Astrocyte (in vitro differentiated cells and primary cell): ENCODE results near the gene ABHD17A. TPM values are rescaled to one million over a fixed set of nuclear protein-coding genes. Genes with fewer than 3 reads are reported as not detected.

ENCODE experiments used
- DNase-seq: peaks from one replicate; pipeline ENCODE4 v3.0.0-alpha.2; 2010; ENCODE audit warnings: low read depth
- FAIRE-seq: peaks from 2 replicates; lab custom pipeline; 2011; peaks lifted over from hg19 to GRCh38; lab: Jason Lieb, UNC
- H2AFZ ChIP-seq: 2 replicates; pipeline ENCODE4 v1.6.0; 2012; ENCODE audit warnings: low read depth, low read length, inconsistent platforms
- H3K27ac ChIP-seq: 2 replicates; pipeline ENCODE4 v1.5.1; 2011; ENCODE audit warnings: low read depth, low read length, inconsistent platforms
- H3K27me3 ChIP-seq: 2 replicates; pipeline ENCODE4 v1.6.0; 2011; ENCODE audit warnings: low read length, inconsistent platforms; ENCODE audit not compliant: insufficient read depth
- H3K36me3 ChIP-seq: 2 replicates; pipeline ENCODE4 v1.5.1; 2011; ENCODE audit warnings: low read length, inconsistent platforms; ENCODE audit not compliant: insufficient read depth
- H3K4me1 ChIP-seq: 2 replicates; pipeline ENCODE4 v1.5.1; 2011; ENCODE audit warnings: low read length, inconsistent platforms; ENCODE audit not compliant: insufficient read depth
- H3K4me2 ChIP-seq: 2 replicates; pipeline ENCODE4 v1.6.0; 2012; ENCODE audit warnings: low read length, inconsistent platforms
- H3K4me3 ChIP-seq: 2 replicates; pipeline ENCODE4 v1.5.1; 2011; ENCODE audit warnings: low read depth, mild to moderate bottlenecking, low read length, inconsistent platforms; ENCODE audit not compliant: insufficient read depth
- H3K79me2 ChIP-seq: 2 replicates; pipeline ENCODE4 v1.6.0; 2012; ENCODE audit warnings: mild to moderate bottlenecking, low read length, inconsistent platforms; ENCODE audit not compliant: insufficient read depth
- H3K9ac ChIP-seq: 2 replicates; pipeline ENCODE4 v1.6.0; 2012; ENCODE audit warnings: mild to moderate bottlenecking, low read length, inconsistent platforms
- H3K9me3 ChIP-seq: 2 replicates; pipeline ENCODE4 v1.5.1; 2012; ENCODE audit warnings: low read depth, mild to moderate bottlenecking, low read length, inconsistent platforms; ENCODE audit not compliant: insufficient read depth
- H4K20me1 ChIP-seq: 2 replicates; pipeline ENCODE4 v1.6.0; 2012; ENCODE audit warnings: low read length, inconsistent platforms; ENCODE audit not compliant: insufficient read depth
- H3K27ac Mint-ChIP-seq: one replicate; pipeline ENCODE4 v1.8.0; 2021; ENCODE audit warnings: mild to moderate bottlenecking, mixed read lengths; ENCODE audit not compliant: unreplicated experiment
- H3K27me3 Mint-ChIP-seq: one replicate; pipeline ENCODE4 v1.8.0; 2021; ENCODE audit warnings: low read depth, mixed read lengths; ENCODE audit not compliant: unreplicated experiment
- H3K36me3 Mint-ChIP-seq: one replicate; pipeline ENCODE4 v1.8.0; 2021; ENCODE audit warnings: low read depth, mixed read lengths; ENCODE audit not compliant: unreplicated experiment
- H3K4me1 Mint-ChIP-seq: one replicate; pipeline ENCODE4 v1.8.0; 2021; ENCODE audit warnings: low read depth, mixed read lengths; ENCODE audit not compliant: unreplicated experiment
- H3K4me3 Mint-ChIP-seq: one replicate; pipeline ENCODE4 v1.8.0; 2021; ENCODE audit warnings: mild to moderate bottlenecking, moderate library complexity, mixed read lengths; ENCODE audit not compliant: unreplicated experiment
- H3K9me3 Mint-ChIP-seq: one replicate; pipeline ENCODE4 v1.8.0; 2021; ENCODE audit warnings: mild to moderate bottlenecking, mixed read lengths; ENCODE audit not compliant: unreplicated experiment
- CTCF ChIP-seq: IDR thresholded peaks from 2 replicates; pipeline ENCODE4 v1.5.1; 2011; ENCODE audit warnings: low read depth, mild to moderate bottlenecking, inconsistent platforms, low read length, moderate library complexity; ENCODE audit not compliant: insufficient read depth
- EZH2 ChIP-seq: IDR thresholded peaks from 2 replicates; pipeline ENCODE4 v1.6.1; 2012; ENCODE audit warnings: mild to moderate bottlenecking, low read length, inconsistent platforms; ENCODE audit not compliant: insufficient read depth
- total RNA-seq: library from RNA; stranded (reverse); gene quantifications from 2 replicates; pipeline ENCODE4 v1.2.1, GENCODE V29; 2021

Gene ABHD17A
- total RNA-seq, 1 donor from 2014 or later: 56.7 TPM

GRCh38 chr19:1917146-1917545 is 31.9 kb upstream of the ABHD17A start:
- H3K27me3 ChIP-seq: no peaks in the 10 kb centered on the region
- no peaks in the 10 kb centered on the region for H3K36me3 ChIP-seq
- H3K4me1 Mint-ChIP-seq: no peaks in the 10 kb centered on the region
- H3K36me3 Mint-ChIP-seq: peaks cover 2% of the 10 kb centered on the region
- no peak overlapping the region for H3K27ac ChIP-seq
- H4K20me1 ChIP-seq: peaks cover 24% of the 10 kb centered on the region
- no peak for FAIRE-seq
- peaks cover 24% of the 10 kb centered on the region for H3K79me2 ChIP-seq
- no peak overlapping the region for H3K4me3 Mint-ChIP-seq
- DNase-seq: no peak
- no peak overlapping the region for H2AFZ ChIP-seq
- no peak overlapping the region for H3K9ac ChIP-seq
- no peaks in the 10 kb centered on the region for H3K9me3 Mint-ChIP-seq
- no peak for TF ChIP-seq EZH2
- TF ChIP-seq CTCF: no peak
- no peaks in the 10 kb centered on the region for H3K27me3 Mint-ChIP-seq
- no peaks in the 10 kb centered on the region for H3K9me3 ChIP-seq
- H3K4me1 ChIP-seq: no peaks in the 10 kb centered on the region
- no peak overlapping the region for H3K4me2 ChIP-seq
- H3K4me3 ChIP-seq: no peak overlapping the region
- no peak overlapping the region for H3K27ac Mint-ChIP-seq

GRCh38 chr19:1914826-1915341 is 29.6 kb upstream of the ABHD17A start:
- Histone ChIP-seq H3K9ac (no peak overlapping the region), H4K20me1 (peaks cover 41% of the 10 kb centered on the region), H3K36me3 (no peaks in the 10 kb centered on the region), H3K27ac (no peak overlapping the region), H3K4me1 (peaks cover 1% of the 10 kb centered on the region), H3K27me3 (no peaks in the 10 kb centered on the region), H3K79me2 (peaks cover 46% of the 10 kb centered on the region), H3K4me3 (no peak overlapping the region), H3K4me2 (no peak overlapping the region), H2AFZ (no peak overlapping the region), H3K9me3 (no peaks in the 10 kb centered on the region)
- H3K4me3 Mint-ChIP-seq: no peak overlapping the region
- H3K9me3 Mint-ChIP-seq: no peaks in the 10 kb centered on the region
- H3K36me3 Mint-ChIP-seq: peaks cover 2% of the 10 kb centered on the region
- H3K27ac Mint-ChIP-seq: no peak overlapping the region
- TF ChIP-seq CTCF: no peak
- TF ChIP-seq EZH2: no peak
- no peaks in the 10 kb centered on the region for H3K27me3 Mint-ChIP-seq
- H3K4me1 Mint-ChIP-seq: peaks cover 5% of the 10 kb centered on the region
- DNase-seq (no peak), FAIRE-seq (no peak)

GRCh38 chr19:1913781-1914577 is 28.7 kb upstream of the ABHD17A start:
- Histone ChIP-seq H3K9ac (no peak overlapping the region), H3K9me3 (no peaks in the 10 kb centered on the region), H3K27ac (no peak overlapping the region), H3K4me1 (peaks cover 5% of the 10 kb centered on the region), H3K36me3 (no peaks in the 10 kb centered on the region), H3K79me2 (peaks cover 55% of the 10 kb centered on the region), H3K4me2 (no peak overlapping the region), H3K4me3 (no peak overlapping the region), H4K20me1 (peaks cover 50% of the 10 kb centered on the region), H3K27me3 (no peaks in the 10 kb centered on the region), H2AFZ (no peak overlapping the region)
- Mint-ChIP-seq H3K4me3 (no peak overlapping the region), H3K4me1 (peaks cover 7% of the 10 kb centered on the region), H3K27me3 (no peaks in the 10 kb centered on the region), H3K9me3 (no peaks in the 10 kb centered on the region), H3K27ac (no peak overlapping the region), H3K36me3 (peaks cover 2% of the 10 kb centered on the region)
- no peak for FAIRE-seq
- no peak for DNase-seq
- TF ChIP-seq CTCF (no peak), EZH2 (no peak)
